Suprapubic skin (tissue), 4 donors: Measurements from ENCODE around the gene ESX1. TPM values are rescaled to one million over a fixed set of nuclear protein-coding genes. Genes with fewer than 3 reads are reported as not detected.
A peak's percentile ranks its signal among the peaks of the same experiment; 100 is the strongest.
"Not testable (repeated sequence)": the region's sequence is repeated elsewhere in the genome, so short reads cannot be mapped to it uniquely, and the experiment has no call there.

Experiments
- DNase-seq, 2 donors: peaks; one replicate each; pipeline ENCODE4 v3.0.0-alpha.2; 2019; ENCODE audit warnings: low spot score in 2 of 2
- H3K27ac ChIP-seq: fragments of 200-600 bp; sonication (generic); one replicate; pipeline ENCODE4 v1.5.1; 2019
- H3K27me3 ChIP-seq: fragments of 200-600 bp; sonication (generic); one replicate; pipeline ENCODE4 v1.5.1; 2019
- H3K36me3 ChIP-seq: fragments of 200-600 bp; sonication (generic); one replicate; pipeline ENCODE4 v1.5.1; 2019
- H3K4me1 ChIP-seq: fragments of 200-600 bp; sonication (generic); one replicate; pipeline ENCODE4 v1.5.1; 2019
- H3K4me3 ChIP-seq: fragments of 200-600 bp; sonication (generic); one replicate; pipeline ENCODE4 v1.5.1; 2019; ENCODE audit warnings: mild to moderate bottlenecking
- H3K9me3 ChIP-seq: fragments of 200-600 bp; sonication (generic); one replicate; pipeline ENCODE4 v1.5.1; 2019
- CTCF ChIP-seq, 2 donors: fragments of 200-600 bp in 1 of 2; fragments of 450-650 bp in 1 of 2; sonication (generic) in 1 of 2; IDR thresholded peaks; one replicate each; pipeline ENCODE4 v1.5.1; 2016 to 2019; ENCODE audit warnings: antibody characterized with exemption in 2 of 2, mild to moderate bottlenecking in 1 of 2, moderate library complexity in 1 of 2
- EP300 ChIP-seq: sonication (generic); formaldehyde crosslinking; IDR thresholded peaks from one replicate; pipeline ENCODE4 v1.6.1; 2017; ENCODE audit warnings: antibody characterized with exemption
- POLR2A ChIP-seq, 2 donors: fragments of 450-650 bp; IDR thresholded peaks; one replicate each; pipeline ENCODE4 v1.6.1; 2017; ENCODE audit warnings: antibody characterized with exemption in 2 of 2, mild to moderate bottlenecking in 2 of 2, moderate library complexity in 2 of 2
- POLR2AphosphoS5 ChIP-seq, 3 donors: sonication (generic); formaldehyde crosslinking; IDR thresholded peaks; one replicate each; pipeline ENCODE4 v1.6.1; 2017; ENCODE audit warnings: antibody characterized with exemption in 3 of 3
- WGBS: methylation state at CpG from one replicate; pipeline ENCODE4 v1.1.5; 2018; 5-methylcytosine and 5-hydroxymethylcytosine counted together
- total RNA-seq, 4 donors: library from RNA; depleted of rRNA; stranded (reverse); fragments of >200 nt; gene quantifications; one replicate each; pipeline ENCODE4 v1.1.0, GENCODE V29; 2016

Gene ESX1
- total RNA-seq, 4 donors from 2014 or later, result not detected

GRCh38 chrX:104270212-104270611, 15.5 kb upstream of the ESX1 start:
- no peak for TF ChIP-seq EP300
- TF ChIP-seq POLR2A (IDR thresholded peaks at IDR 0.05), result no peak
- no peak for TF ChIP-seq POLR2AphosphoS5 (IDR thresholded peaks at IDR 0.05)
- TF ChIP-seq CTCF (IDR thresholded peaks at IDR 0.05), result no peak
- WGBS, result 69% methylated on average over 6 of the region's 6 CpGs
- H3K36me3 ChIP-seq, result no peaks in the 10 kb centered on the region
- no peak overlapping the region for H3K4me3 ChIP-seq
- no peaks in the 10 kb centered on the region for H3K27me3 ChIP-seq
- no peak overlapping the region for H3K27ac ChIP-seq
- no peak for DNase-seq
- no peaks in the 10 kb centered on the region for H3K4me1 ChIP-seq
- no peaks in the 10 kb centered on the region for H3K9me3 ChIP-seq

- WGBS, result 34% methylated on average over 9 of the region's 13 CpGs
- Histone ChIP-seq H3K36me3 (no peaks in the 10 kb centered on the region), H3K27ac (no peak overlapping the region), H3K4me1 (peaks cover 13% of the 10 kb centered on the region), H3K27me3 (peaks cover 29% of the 10 kb centered on the region), H3K4me3 (no peak overlapping the region), H3K9me3 (no peaks in the 10 kb centered on the region)
- TF ChIP-seq CTCF (IDR thresholded peaks at IDR 0.05) (no peak), POLR2A (IDR thresholded peaks at IDR 0.05) (no peak), POLR2AphosphoS5 (IDR thresholded peaks at IDR 0.05) (no peak), EP300 (no peak)
- DNase-seq, result no peak
These were observed 732 bp upstream of the ESX1 start for GRCh38 chrX:104255465-104255864.

- Histone ChIP-seq H3K27ac (no peak overlapping the region), H3K4me3 (peak overlapping the region; percentile 33), H3K9me3 (no peaks in the 10 kb centered on the region), H3K27me3 (peaks cover 29% of the 10 kb centered on the region), H3K4me1 (peaks cover 13% of the 10 kb centered on the region), H3K36me3 (no peaks in the 10 kb centered on the region)
- 42% methylated on average over 58 of the region's 65 CpGs for WGBS
- no peak for DNase-seq
- TF ChIP-seq POLR2AphosphoS5 (IDR thresholded peaks at IDR 0.05), result no peak
- TF ChIP-seq EP300, result no peak
- TF ChIP-seq POLR2A (IDR thresholded peaks at IDR 0.05), result no peak
- TF ChIP-seq CTCF (IDR thresholded peaks at IDR 0.05), result no peak
These were observed 929 bp downstream of the ESX1 start for GRCh38 chrX:104253567-104254441.

- no peak for DNase-seq
- Histone ChIP-seq H3K27me3 (peaks cover 26% of the 10 kb centered on the region), H3K9me3 (no peaks in the 10 kb centered on the region), H3K4me1 (peaks cover 13% of the 10 kb centered on the region), H3K36me3 (no peaks in the 10 kb centered on the region), H3K27ac (no peak overlapping the region), H3K4me3 (no peak overlapping the region)
- TF ChIP-seq POLR2AphosphoS5 (IDR thresholded peaks at IDR 0.05) (no peak), CTCF (IDR thresholded peaks at IDR 0.05) (no peak), POLR2A (IDR thresholded peaks at IDR 0.05) (no peak), EP300 (no peak)
- WGBS, result 91% methylated on average over 16 of the region's 17 CpGs
These were observed 4.3 kb downstream of the ESX1 start for GRCh38 chrX:104250470-104250869.

GRCh38 chrX:104230060-104230459, 24.7 kb downstream of the ESX1 start:
- 88% methylated on average over 10 of the region's 10 CpGs for WGBS
- not testable (repeated sequence) for DNase-seq, H3K27ac ChIP-seq, H3K9me3 ChIP-seq, H3K27me3 ChIP-seq, H3K4me1 ChIP-seq, H3K36me3 ChIP-seq, H3K4me3 ChIP-seq
